ENCODE results near the gene CEP170.
"Not testable (repeated sequence)": the region's sequence is repeated elsewhere in the genome, so short reads cannot be mapped to it uniquely, and the experiment has no call there.

Gene CEP170

GRCh38 chr1:243186201-243186995 is 68.7 kb downstream of the CEP170 start:
- not testable (repeated sequence) for H3K4me3 ChIP-seq (ENCODE audit: low read length); DNase-seq (ENCODE audit: low read depth, low spot score)

GRCh38 chr1:243184787-243185186 is 70.3 kb downstream of the CEP170 start:
- not testable (repeated sequence) for DNase-seq (ENCODE audit: low read depth, low spot score); H3K4me3 ChIP-seq (ENCODE audit: low read length)

GRCh38 chr1:243183661-243184060 is 71.4 kb downstream of the CEP170 start:
- not testable (repeated sequence) for H3K4me3 ChIP-seq (ENCODE audit: low read length); DNase-seq (ENCODE audit: low read depth, low spot score)

GRCh38 chr1:243183176-243183575 is 71.9 kb downstream of the CEP170 start:
- not testable (repeated sequence) for H3K4me3 ChIP-seq (ENCODE audit: low read length); DNase-seq (ENCODE audit: low read depth, low spot score)

- peak; percentile 55 for DNase-seq (ENCODE audit: low read depth, low spot score)
- no peak overlapping the region for H3K4me3 ChIP-seq (ENCODE audit: low read length)
These were observed 75.4 kb downstream of the CEP170 start for GRCh38 chr1:243179720-243180119.

- H3K4me3 ChIP-seq (ENCODE audit: low read length); DNase-seq (ENCODE audit: low read depth, low spot score): not testable (repeated sequence)
These were observed 77.3 kb downstream of the CEP170 start for GRCh38 chr1:243177792-243178191.

GRCh38 chr1:243173758-243174369 is 81.2 kb downstream of the CEP170 start:
- H3K4me3 ChIP-seq (ENCODE audit: low read length); DNase-seq (ENCODE audit: low read depth, low spot score): not testable (repeated sequence)

GRCh38 chr1:243164911-243165310 is 90.2 kb downstream of the CEP170 start:
- not testable (repeated sequence) for H3K4me3 ChIP-seq (ENCODE audit: low read length); DNase-seq (ENCODE audit: low read depth, low spot score)

GRCh38 chr1:243150906-243151305 is 104.2 kb downstream of the CEP170 start:
- H3K4me3 ChIP-seq (ENCODE audit: low read length); DNase-seq (ENCODE audit: low read depth, low spot score): not testable (repeated sequence)

GRCh38 chr1:243149120-243149519 is 106.0 kb downstream of the CEP170 start:
- not testable (repeated sequence) for DNase-seq (ENCODE audit: low read depth, low spot score); H3K4me3 ChIP-seq (ENCODE audit: low read length)

- H3K4me3 ChIP-seq (ENCODE audit: low read length); DNase-seq (ENCODE audit: low read depth, low spot score): not testable (repeated sequence)
These were observed 107.7 kb downstream of the CEP170 start for GRCh38 chr1:243147351-243147750.

GRCh38 chr1:243140498-243140897 is 114.6 kb downstream of the CEP170 start:
- not testable (repeated sequence) for H3K4me3 ChIP-seq (ENCODE audit: low read length); DNase-seq (ENCODE audit: low read depth, low spot score)

- not testable (repeated sequence) for H3K4me3 ChIP-seq (ENCODE audit: low read length)
- DNase-seq (ENCODE audit: low read depth, low spot score), result peak; percentile 57
These were observed 132.1 kb downstream of the CEP170 start for GRCh38 chr1:243122876-243123409.

- DNase-seq (ENCODE audit: low read depth, low spot score); H3K4me3 ChIP-seq (ENCODE audit: low read length): not testable (repeated sequence)
These were observed 133.1 kb downstream of the CEP170 start for GRCh38 chr1:243121939-243122338.

- DNase-seq (ENCODE audit: low read depth, low spot score); H3K4me3 ChIP-seq (ENCODE audit: low read length): not testable (repeated sequence)
These were observed 136.3 kb downstream of the CEP170 start for GRCh38 chr1:243118601-243119322.

- not testable (repeated sequence) for H3K4me3 ChIP-seq (ENCODE audit: low read length); DNase-seq (ENCODE audit: low read depth, low spot score)
These were observed 138.9 kb downstream of the CEP170 start for GRCh38 chr1:243116187-243116586.

- not testable (repeated sequence) for DNase-seq (ENCODE audit: low read depth, low spot score); H3K4me3 ChIP-seq (ENCODE audit: low read length)
These were observed 140.3 kb downstream of the CEP170 start for GRCh38 chr1:243114769-243115168.

GRCh38 chr1:243114059-243114713 is 140.9 kb downstream of the CEP170 start:
- H3K4me3 ChIP-seq (ENCODE audit: low read length); DNase-seq (ENCODE audit: low read depth, low spot score): not testable (repeated sequence)

- DNase-seq (ENCODE audit: low read depth, low spot score); H3K4me3 ChIP-seq (ENCODE audit: low read length): not testable (repeated sequence)
These were observed 147.9 kb downstream of the CEP170 start for GRCh38 chr1:243107171-243107570.
